Thyroid gland (tissue), 4 donors: ENCODE data around the gene BNIP3. TPM values are rescaled to one million over a fixed set of nuclear protein-coding genes. Genes with fewer than 3 reads are reported as not detected.

ENCODE experiments used
- DNase-seq, 2 donors: peaks; one replicate each; pipeline ENCODE4 v3.0.0-alpha.2; 2019
- H3K27ac ChIP-seq, 3 donors: fragments of 200-600 bp; sonication (generic); 1 replicate in 2 of 3; 2 replicates in 1 of 3; pipeline ENCODE4 v1.5.1; 2016 to 2019; ENCODE audit warnings: mild to moderate bottlenecking in 1 of 3, moderate library complexity in 1 of 3
- H3K27me3 ChIP-seq: fragments of 200-600 bp; sonication (generic); one replicate; pipeline ENCODE4 v1.5.1; 2019
- H3K36me3 ChIP-seq, 2 donors: fragments of 200-600 bp; sonication (generic); one replicate each; pipeline ENCODE4 v1.5.1; 2016 to 2019
- H3K4me1 ChIP-seq, 2 donors: fragments of 200-600 bp; sonication (generic); one replicate each; pipeline ENCODE4 v1.5.1; 2017 to 2019
- H3K4me3 ChIP-seq, 3 donors: fragments of 200-600 bp; sonication (generic); replicated peaks in 1 of 3; 1 replicate in 2 of 3; 2 replicates in 1 of 3; pipeline ENCODE4 v1.5.1; 2016; ENCODE audit warnings: mild to moderate bottlenecking in 1 of 3
- H3K9me3 ChIP-seq: fragments of 200-600 bp; sonication (generic); one replicate; pipeline ENCODE4 v1.5.1; 2017
- POLR2A ChIP-seq, 2 donors: fragments of 450-650 bp; IDR thresholded peaks; one replicate each; pipeline ENCODE4 v1.6.1; 2017; ENCODE audit warnings: antibody characterized with exemption in 2 of 2, mild to moderate bottlenecking in 2 of 2, moderate library complexity in 1 of 2
- WGBS, 2 donors: methylation state at CpG; one replicate each; pipeline ENCODE4 v1.1.5; 2017; 5-methylcytosine and 5-hydroxymethylcytosine counted together
- intact Hi-C: fragments of 100-400 bp; cut with DNase I; formaldehyde crosslinking; loops from one replicate; pipeline ENCODE4 v1.15.1; 2023
- total RNA-seq, 4 donors: library from RNA; depleted of rRNA; stranded (reverse); fragments of >200 nt; gene quantifications; one replicate each; pipeline ENCODE4 v1.2.3, GENCODE V29; 2016
- TF ChIP-seq, protein P1 (sequence below), 6 experiments: fragments of 200-600 bp in 3 of 6; fragments of 450-650 bp in 3 of 6; sonication (generic) in 3 of 6; IDR thresholded peaks; one replicate each; pipeline ENCODE4 v1.5.1; 2016 to 2019; ENCODE audit warnings: antibody characterized with exemption in 6 of 6, mild to moderate bottlenecking in 2 of 6, inconsistent platforms in 1 of 6, moderate library complexity in 1 of 6

The BNIP3 gene
- total RNA-seq, 4 donors from 2014 or later, result 54.4 to 124 (median 90.2) TPM

DNA sequence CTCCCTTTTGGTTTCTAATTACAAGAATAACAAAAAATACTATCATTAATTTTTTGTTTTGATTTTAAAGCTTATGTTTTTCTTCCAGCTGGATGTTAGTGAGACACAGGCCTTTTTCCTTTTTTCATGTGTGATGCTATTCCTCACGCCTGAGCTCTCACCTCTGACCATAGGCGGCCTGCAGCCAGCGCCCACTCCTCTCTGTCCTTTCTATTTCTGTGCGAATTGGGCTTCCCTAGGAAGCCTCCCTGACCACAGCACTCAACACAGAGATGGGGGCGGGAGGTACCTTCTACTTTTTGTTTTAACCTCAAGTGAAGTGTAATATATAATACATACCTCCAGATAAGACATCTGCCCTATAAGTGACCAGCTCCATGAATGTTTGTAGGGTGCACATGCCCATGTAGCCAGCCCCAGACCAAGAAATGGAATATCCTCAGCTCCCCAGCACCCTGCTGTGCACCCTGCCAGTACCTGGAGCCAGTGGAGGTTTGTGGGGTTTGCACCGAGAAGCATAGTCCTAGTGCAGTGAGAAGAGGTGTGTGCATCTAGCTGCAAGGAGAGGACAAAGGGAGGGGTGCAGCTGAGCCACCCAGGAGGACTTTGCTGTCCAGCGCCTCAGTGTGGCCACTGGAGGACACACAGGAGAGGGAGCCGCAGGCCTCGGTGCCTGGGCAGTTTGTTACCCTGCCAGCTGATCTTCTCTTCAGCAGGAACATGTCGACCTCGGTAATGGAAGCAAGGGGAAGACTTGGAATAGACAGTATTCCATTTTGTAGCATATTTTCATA is 38.5 kb downstream of the BNIP3 start:
- TF ChIP-seq, protein P1, sequence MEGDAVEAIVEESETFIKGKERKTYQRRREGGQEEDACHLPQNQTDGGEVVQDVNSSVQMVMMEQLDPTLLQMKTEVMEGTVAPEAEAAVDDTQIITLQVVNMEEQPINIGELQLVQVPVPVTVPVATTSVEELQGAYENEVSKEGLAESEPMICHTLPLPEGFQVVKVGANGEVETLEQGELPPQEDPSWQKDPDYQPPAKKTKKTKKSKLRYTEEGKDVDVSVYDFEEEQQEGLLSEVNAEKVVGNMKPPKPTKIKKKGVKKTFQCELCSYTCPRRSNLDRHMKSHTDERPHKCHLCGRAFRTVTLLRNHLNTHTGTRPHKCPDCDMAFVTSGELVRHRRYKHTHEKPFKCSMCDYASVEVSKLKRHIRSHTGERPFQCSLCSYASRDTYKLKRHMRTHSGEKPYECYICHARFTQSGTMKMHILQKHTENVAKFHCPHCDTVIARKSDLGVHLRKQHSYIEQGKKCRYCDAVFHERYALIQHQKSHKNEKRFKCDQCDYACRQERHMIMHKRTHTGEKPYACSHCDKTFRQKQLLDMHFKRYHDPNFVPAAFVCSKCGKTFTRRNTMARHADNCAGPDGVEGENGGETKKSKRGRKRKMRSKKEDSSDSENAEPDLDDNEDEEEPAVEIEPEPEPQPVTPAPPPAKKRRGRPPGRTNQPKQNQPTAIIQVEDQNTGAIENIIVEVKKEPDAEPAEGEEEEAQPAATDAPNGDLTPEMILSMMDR (IDR thresholded peaks at IDR 0.05), result peak in 3 of 6 experiments; percentile 16 to 33 (median 22)
- no peak for TF ChIP-seq POLR2A (IDR thresholded peaks at IDR 0.05)
- H3K27ac ChIP-seq, result no peak overlapping the region
- no peaks in the 10 kb centered on the region for H3K27me3 ChIP-seq
- H3K4me1 ChIP-seq, result no peaks in the 10 kb centered on the region
- WGBS, 2 donors, result 78 to 79% methylated on average over 10 to 11 of the region's 11 CpGs
- intact Hi-C loops, result no loop called here
- no peak overlapping the region for H3K4me3 ChIP-seq
- peak; percentile 0 to 27 for DNase-seq
- peaks cover 27 to 54% of the 10 kb centered on the region in 2 donors for H3K36me3 ChIP-seq
- no peaks in the 10 kb centered on the region for H3K9me3 ChIP-seq

DNA sequence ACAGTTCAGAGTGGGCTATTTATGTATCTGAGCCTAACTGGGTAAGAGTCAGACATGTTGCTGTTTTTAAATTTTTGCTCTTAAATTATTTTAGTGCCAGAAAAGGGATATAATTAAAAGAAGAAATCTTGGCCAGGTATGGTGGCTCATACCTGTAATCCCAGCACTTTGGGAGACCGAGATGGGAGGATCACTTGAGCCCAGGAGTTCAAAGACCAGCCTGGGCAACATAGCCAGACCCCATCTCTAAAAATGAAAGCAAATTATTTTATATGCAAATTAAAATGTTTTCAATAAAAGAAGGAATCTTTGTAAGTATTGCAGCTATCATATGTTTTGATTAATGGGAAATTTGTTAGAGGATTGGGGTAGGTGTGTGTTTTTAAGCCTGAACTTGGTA is 39.3 kb downstream of the BNIP3 start:
- 95 to 97% methylated on average over 1 of the region's 1 CpG for WGBS, 2 donors
- Histone ChIP-seq H3K4me1 (no peaks in the 10 kb centered on the region), H3K4me3 (no peak overlapping the region), H3K9me3 (no peaks in the 10 kb centered on the region), H3K27me3 (no peaks in the 10 kb centered on the region), H3K27ac (no peak overlapping the region), H3K36me3 (peaks cover 22 to 46% of the 10 kb centered on the region in 2 donors)
- TF ChIP-seq POLR2A (IDR thresholded peaks at IDR 0.05), result no peak
- TF ChIP-seq, protein P1 (IDR thresholded peaks at IDR 0.05), result no peak
- no peak for DNase-seq
- intact Hi-C loops, result no loop called here

DNA sequence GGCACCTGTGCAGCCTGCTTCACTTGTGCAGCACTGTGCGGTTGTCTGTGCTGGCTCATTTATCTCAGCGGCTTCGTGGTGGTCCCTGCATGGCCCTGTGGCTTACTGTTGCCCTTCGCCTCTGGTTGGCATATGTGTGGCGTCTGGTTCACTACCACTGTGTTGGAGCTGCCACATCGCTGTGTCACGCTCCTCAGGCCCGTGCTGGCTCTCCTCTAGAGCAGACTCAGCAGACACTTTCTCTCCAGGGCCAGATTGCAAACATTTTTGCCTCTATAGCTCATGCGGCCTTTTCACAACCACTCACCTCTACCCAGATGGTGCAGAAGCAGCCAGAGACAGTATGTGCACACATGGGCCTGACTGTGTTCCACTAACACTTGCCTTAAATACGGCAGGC is 43.0 kb downstream of the BNIP3 start:
- H3K4me1 ChIP-seq, result peaks cover 5 to 7% of the 10 kb centered on the region in 2 donors
- H3K9me3 ChIP-seq, result no peaks in the 10 kb centered on the region
- no peak for DNase-seq
- H3K27ac ChIP-seq, result no peak overlapping the region
- no peak overlapping the region for H3K4me3 ChIP-seq
- TF ChIP-seq, protein P1 (IDR thresholded peaks at IDR 0.05), result no peak
- no peak for TF ChIP-seq POLR2A (IDR thresholded peaks at IDR 0.05)
- 98 to 99% methylated on average over 10 of the region's 10 CpGs for WGBS, 2 donors
- H3K36me3 ChIP-seq, result peaks cover 9 to 28% of the 10 kb centered on the region in 2 donors
- H3K27me3 ChIP-seq, result no peaks in the 10 kb centered on the region
- intact Hi-C loops, result no loop called here

DNA sequence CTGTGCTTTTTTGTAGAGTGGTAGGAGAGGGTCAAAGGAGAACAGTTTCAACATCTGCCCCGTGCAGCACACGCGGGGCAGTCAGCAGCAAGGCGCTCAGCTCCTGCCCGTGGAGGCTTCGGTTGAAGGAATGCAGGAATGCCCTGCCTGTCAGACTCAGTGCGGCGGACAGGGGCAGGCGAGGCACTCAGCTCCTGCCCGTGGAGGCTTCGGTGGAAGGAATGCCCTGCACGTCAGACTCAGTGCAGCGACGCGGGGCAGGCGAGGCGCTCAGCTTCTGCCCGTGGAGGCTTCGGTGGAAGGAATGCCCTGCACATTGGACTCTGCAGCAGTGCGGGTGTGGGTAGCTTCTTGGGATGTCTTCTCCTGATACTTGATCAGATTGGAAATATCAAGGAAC is 43.9 kb downstream of the BNIP3 start:
- peaks cover 12 to 15% of the 10 kb centered on the region in 2 donors for H3K4me1 ChIP-seq
- intact Hi-C loops, result no loop called here
- WGBS, 2 donors, result 83 to 90% methylated on average over 20 of the region's 20 CpGs
- TF ChIP-seq, protein P1 (IDR thresholded peaks at IDR 0.05), result no peak
- TF ChIP-seq POLR2A (IDR thresholded peaks at IDR 0.05), result no peak
- H3K36me3 ChIP-seq, result peaks cover 9 to 28% of the 10 kb centered on the region in 2 donors
- no peak overlapping the region for H3K4me3 ChIP-seq
- H3K9me3 ChIP-seq, result no peaks in the 10 kb centered on the region
- DNase-seq, result peak in 1 of 2 donors; percentile 22
- no peak overlapping the region for H3K27ac ChIP-seq
- H3K27me3 ChIP-seq, result no peaks in the 10 kb centered on the region

DNA sequence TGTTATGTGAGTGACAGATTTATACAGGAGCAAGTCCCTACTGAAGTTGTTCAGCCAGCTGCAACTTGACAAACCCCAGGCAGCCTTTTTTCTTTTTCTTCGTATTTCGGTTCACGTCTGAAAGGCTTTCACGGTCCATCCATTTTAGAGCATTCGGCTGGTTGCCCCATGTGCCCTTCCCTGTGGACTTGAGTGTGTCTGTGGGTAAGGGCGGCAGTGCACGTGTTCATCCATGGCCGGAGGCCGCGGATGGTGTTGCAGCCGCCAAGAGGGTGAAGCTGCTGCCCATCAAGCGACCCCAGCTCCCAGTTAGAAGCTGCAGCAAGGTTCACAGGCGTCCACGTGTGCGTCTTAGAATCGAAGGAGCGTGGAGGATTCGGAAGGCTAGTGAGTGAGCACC is 45.0 kb downstream of the BNIP3 start:
- DNase-seq, result no peak

More for the DNA sequence above, 45.0 kb downstream of the BNIP3 start:
- Histone ChIP-seq H3K27ac (no peak overlapping the region), H3K27me3 (no peaks in the 10 kb centered on the region), H3K4me1 (peaks cover 21 to 22% of the 10 kb centered on the region in 2 donors), H3K36me3 (peaks cover 9 to 23% of the 10 kb centered on the region in 2 donors), H3K4me3 (no peak overlapping the region), H3K9me3 (no peaks in the 10 kb centered on the region)
- 94 to 95% methylated on average over 18 of the region's 18 CpGs for WGBS, 2 donors
- TF ChIP-seq, protein P1 (IDR thresholded peaks at IDR 0.05), result no peak
- TF ChIP-seq POLR2A (IDR thresholded peaks at IDR 0.05), result no peak
- intact Hi-C loops, result no loop called here
